8988T (cell line): ENCODE data around the gene GPN2.
A peak's percentile ranks its signal among the peaks of the same experiment; 100 is the strongest.

Experiments used
- DNase-seq: peaks from one replicate; pipeline ENCODE4 v3.0.0; 2011

GPN2 gene

GRCh38 chr1:26889551-26890466, at the start of gene GPN2:
GPN2 (minus strand) TSS chr1:26890283; CDS start chr1:26890096, 187 bp downstream.
- DNase-seq: peak; percentile 72

- no peak for DNase-seq
These were observed 48.6 kb upstream of the GPN2 start for GRCh38 chr1:26938659-26939025.

- no peak for DNase-seq
These were observed 48.0 kb upstream of the GPN2 start for GRCh38 chr1:26938004-26938658.

GRCh38 chr1:26936823-26937222, 46.7 kb upstream of the GPN2 start:
- DNase-seq: no peak

GRCh38 chr1:26932531-26932930, 42.4 kb upstream of the GPN2 start:
- DNase-seq: no peak

- no peak for DNase-seq
These were observed 33.6 kb upstream of the GPN2 start for GRCh38 chr1:26923711-26924110.

- DNase-seq: no peak
These were observed 32.8 kb upstream of the GPN2 start for GRCh38 chr1:26922901-26923300.

- no peak for DNase-seq
These were observed 32.3 kb upstream of the GPN2 start for GRCh38 chr1:26922431-26922729.

- peak; percentile 77 for DNase-seq
These were observed 31.7 kb upstream of the GPN2 start, which contains the start of gene NUDC for GRCh38 chr1:26921540-26922430. NUDC (plus strand) TSS chr1:26921743; CDS start chr1:26921849, 106 bp downstream.

GRCh38 chr1:26921126-26921539, 31.1 kb upstream of the GPN2 start:
- no peak for DNase-seq

- no peak for DNase-seq
These were observed 25.2 kb upstream of the GPN2 start for GRCh38 chr1:26915204-26915842.

GRCh38 chr1:26913754-26914619, 23.9 kb upstream of the GPN2 start, which contains the start of gene NR0B2:
NR0B2 (minus strand) TSS chr1:26913975; CDS start chr1:26913940, 35 bp downstream.
- DNase-seq: no peak

GRCh38 chr1:26913389-26913753, 23.3 kb upstream of the GPN2 start:
- DNase-seq: no peak

GRCh38 chr1:26912147-26912490, 22.0 kb upstream of the GPN2 start:
- no peak for DNase-seq

GRCh38 chr1:26911399-26912146, 21.5 kb upstream of the GPN2 start:
- no peak for DNase-seq

GRCh38 chr1:26910343-26911160, 20.5 kb upstream of the GPN2 start:
- DNase-seq: no peak

- no peak for DNase-seq
These were observed 19.9 kb upstream of the GPN2 start for GRCh38 chr1:26909951-26910342.

- DNase-seq: no peak
These were observed 17.2 kb upstream of the GPN2 start for GRCh38 chr1:26907071-26907917.
